ENCODE data around the gene DAGLB.
"Not testable (repeated sequence)": the region's sequence is repeated elsewhere in the genome, so short reads cannot be mapped to it uniquely, and the experiment has no call there.

- TF ChIP-seq CTCF (IDR thresholded peaks at IDR 0.05); POLR2A (IDR thresholded peaks at IDR 0.05; ENCODE audit: low read depth): not testable (repeated sequence)
Measured at GRCh38 chr7:6378556-6378955, 69.2 kb downstream of the DAGLB start.
